GM12878 (cell line): ENCODE data around the gene CPD. TPM values are rescaled to one million over a fixed set of nuclear protein-coding genes. Genes with fewer than 3 reads are reported as not detected.

Experiments
- CREB1 ChIP-seq: IDR thresholded peaks from 2 replicates; pipeline ENCODE4 v1.6.1; 2012; ENCODE audit warnings: low read depth, mild to moderate bottlenecking, inconsistent platforms
- ETV6 ChIP-seq, 2 experiments: fragments of 450-650 bp in 1 of 2; IDR thresholded peaks in 1 of 2; conservative IDR thresholded peaks in 1 of 2; 2 replicates each; pipeline ENCODE4 v1.6.1; 2014; ENCODE audit warnings: antibody characterized with exemption in 1 of 2, borderline replicate concordance in 1 of 2, low read depth in 1 of 2, mild to moderate bottlenecking in 1 of 2, moderate library complexity in 1 of 2
- HDAC6 ChIP-seq: fragments of 200-600 bp; sonication (generic); IDR thresholded peaks from one replicate; pipeline ENCODE4 v1.8.0; 2017; ENCODE audit warnings: antibody characterized with exemption; ENCODE audit not compliant: unreplicated experiment
- MEF2B ChIP-seq: fragments of 450-650 bp; IDR thresholded peaks from 2 replicates; pipeline ENCODE4 v1.6.1; 2018; ENCODE audit warnings: mild to moderate bottlenecking, moderate library complexity; ENCODE audit not compliant: partially characterized antibody, poor library complexity, severe bottlenecking
- PBX3 ChIP-seq: IDR thresholded peaks from 2 replicates; pipeline ENCODE4 v1.6.1; 2011; ENCODE audit warnings: mild to moderate bottlenecking, low read depth, low read length, moderate library complexity; ENCODE audit not compliant: insufficient replicate concordance
- RB1 ChIP-seq: fragments of 450-650 bp; formaldehyde crosslinking; IDR thresholded peaks from 2 replicates; pipeline ENCODE4 v1.6.1; 2017; ENCODE audit warnings: mild to moderate bottlenecking, borderline replicate concordance
- RELA ChIP-seq: fragments of 450-650 bp; IDR thresholded peaks from 2 replicates; pipeline ENCODE4 v1.8.0; 2014; ENCODE audit warnings: borderline replicate concordance; ENCODE audit not compliant: partially characterized antibody
- SREBF1 ChIP-seq: IDR thresholded peaks from 2 replicates; pipeline ENCODE4 v1.6.1; 2012; ENCODE audit warnings: mild to moderate bottlenecking, low read length
- SRF ChIP-seq, 2 experiments: IDR thresholded peaks; 2 replicates each; pipeline ENCODE4 v1.6.1; 2011; ENCODE audit warnings: low read depth in 2 of 2, low read length in 2 of 2, mild to moderate bottlenecking in 1 of 2, moderate library complexity in 1 of 2
- STAT1 ChIP-seq: fragments of 450-650 bp; conservative IDR thresholded peaks from 2 replicates; pipeline ENCODE4 v1.6.1; 2014; ENCODE audit warnings: antibody characterized with exemption, mild to moderate bottlenecking
- ZBED1 ChIP-seq: IDR thresholded peaks from 2 replicates; pipeline ENCODE4 v1.6.1; 2016; ENCODE audit warnings: borderline replicate concordance
- polyA plus RNA-seq, 11 experiments: library from polyadenylated mRNA; depleted of rRNA in 4 of 11; unstranded in 6 of 11; stranded (reverse) in 5 of 11; fragments of >200 nt; fragmentation: Nextera tagmentation in 4 of 11; fragmentation: Illumina TruSeq in 1 of 11; extraction: Ambion mirVana in 4 of 11; extraction: Trizol in 1 of 11; gene quantifications; 1 replicate in 1 of 11; 2 replicates in 10 of 11; pipeline versions ENCODE4 v1.2.1 to v1.2.3, GENCODE V29; 2011 to 2016; ENCODE audit warnings: inconsistent platforms in 2 of 11, missing spikeins in 2 of 11, low read depth in 1 of 11
- total RNA-seq, 4 experiments: library from RNA; depleted of rRNA in 3 of 4; stranded (reverse); fragments of >200 nt in 3 of 4; fragmentation: Illumina TruSeq in 1 of 4; extraction: Trizol in 1 of 4; gene quantifications; 2 replicates each; pipeline versions ENCODE4 v1.2.1 to v1.2.3, GENCODE V29; 2013 to 2021
- TF ChIP-seq, protein P1 (sequence below): fragments of 450-650 bp; IDR thresholded peaks from 2 replicates; pipeline ENCODE4 v1.6.1; 2016; ENCODE audit warnings: mild to moderate bottlenecking
- TF ChIP-seq, protein P2 (sequence below): IDR thresholded peaks from 2 replicates; pipeline ENCODE4 v1.6.1; 2012; ENCODE audit warnings: low read length, inconsistent platforms

Gene CPD
- total and polyA plus RNA-seq, 10 of the 15 experiments (the other 5 are each of a cell fraction or from before 2014, with no cell fraction given), result 3.5 to 24.2 (median 15.7) TPM

DNA sequence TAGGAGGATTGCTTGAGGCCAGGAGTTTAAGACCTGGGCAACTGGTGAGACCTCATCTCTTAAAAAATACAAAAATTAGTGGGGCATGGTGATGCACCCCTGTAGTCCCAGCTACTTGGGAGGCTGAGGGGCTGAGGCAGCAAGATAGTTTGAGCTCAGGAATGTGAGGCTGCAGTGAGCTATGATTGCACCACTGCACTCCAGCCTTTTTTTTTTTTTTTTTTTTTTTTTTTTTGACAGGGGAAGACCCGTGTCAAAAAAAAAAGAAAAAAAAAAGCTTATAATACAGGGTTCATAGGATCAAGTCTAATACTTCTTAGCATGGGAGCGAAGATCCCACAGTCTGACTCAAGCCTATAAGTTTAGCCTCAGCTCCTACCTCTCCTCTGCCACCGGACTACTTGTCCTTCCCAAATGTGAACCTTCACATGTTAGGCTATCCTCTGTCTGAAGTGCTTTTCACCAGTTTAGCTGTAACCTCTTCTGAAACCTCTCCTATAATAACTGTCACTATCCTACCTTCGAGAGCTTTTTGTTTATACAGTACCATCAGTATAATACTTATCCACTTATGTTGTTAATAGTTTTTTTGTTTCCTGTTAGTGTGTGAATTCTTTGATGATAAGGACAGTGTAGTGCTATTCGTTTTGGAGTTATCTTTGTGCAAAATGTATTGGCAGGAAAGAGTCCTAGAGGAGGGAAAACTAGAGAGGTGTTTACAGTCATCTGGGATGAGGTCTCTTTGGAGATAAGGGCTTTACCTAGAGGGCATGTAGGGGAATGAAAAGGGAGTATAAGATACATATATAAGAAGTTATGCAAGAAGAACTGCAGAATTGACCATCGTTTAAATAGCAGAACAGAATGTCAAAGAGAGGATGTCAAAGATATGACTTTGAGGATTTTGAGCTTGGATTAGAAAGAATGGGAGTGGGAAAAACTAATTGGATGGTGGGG, 15.5 kb downstream of the CPD start (continued):
- TF ChIP-seq, protein P1, sequence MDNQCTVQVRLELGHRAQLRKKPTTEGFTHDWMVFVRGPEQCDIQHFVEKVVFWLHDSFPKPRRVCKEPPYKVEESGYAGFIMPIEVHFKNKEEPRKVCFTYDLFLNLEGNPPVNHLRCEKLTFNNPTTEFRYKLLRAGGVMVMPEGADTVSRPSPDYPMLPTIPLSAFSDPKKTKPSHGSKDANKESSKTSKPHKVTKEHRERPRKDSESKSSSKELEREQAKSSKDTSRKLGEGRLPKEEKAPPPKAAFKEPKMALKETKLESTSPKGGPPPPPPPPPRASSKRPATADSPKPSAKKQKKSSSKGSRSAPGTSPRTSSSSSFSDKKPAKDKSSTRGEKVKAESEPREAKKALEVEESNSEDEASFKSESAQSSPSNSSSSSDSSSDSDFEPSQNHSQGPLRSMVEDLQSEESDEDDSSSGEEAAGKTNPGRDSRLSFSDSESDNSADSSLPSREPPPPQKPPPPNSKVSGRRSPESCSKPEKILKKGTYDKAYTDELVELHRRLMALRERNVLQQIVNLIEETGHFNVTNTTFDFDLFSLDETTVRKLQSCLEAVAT, result no peak
- TF ChIP-seq ZBED1 (no peak), PBX3 (no peak), RELA (no peak), CREB1 (no peak), MEF2B (no peak), HDAC6 (no peak), RB1 (no peak), ETV6 (conservative IDR thresholded peaks at IDR 0.05 in 1 of 2, IDR thresholded peaks at IDR 0.05 in 1 of 2; ENCODE audit: borderline replicate concordance in 1 of 2, low read depth in 1 of 2) (no peak), SRF (IDR thresholded peaks at IDR 0.05; ENCODE audit: low read depth in 2 of 2, low read length in 2 of 2) (no peak), STAT1 (no peak), SREBF1 (no peak)
- TF ChIP-seq, protein P2, sequence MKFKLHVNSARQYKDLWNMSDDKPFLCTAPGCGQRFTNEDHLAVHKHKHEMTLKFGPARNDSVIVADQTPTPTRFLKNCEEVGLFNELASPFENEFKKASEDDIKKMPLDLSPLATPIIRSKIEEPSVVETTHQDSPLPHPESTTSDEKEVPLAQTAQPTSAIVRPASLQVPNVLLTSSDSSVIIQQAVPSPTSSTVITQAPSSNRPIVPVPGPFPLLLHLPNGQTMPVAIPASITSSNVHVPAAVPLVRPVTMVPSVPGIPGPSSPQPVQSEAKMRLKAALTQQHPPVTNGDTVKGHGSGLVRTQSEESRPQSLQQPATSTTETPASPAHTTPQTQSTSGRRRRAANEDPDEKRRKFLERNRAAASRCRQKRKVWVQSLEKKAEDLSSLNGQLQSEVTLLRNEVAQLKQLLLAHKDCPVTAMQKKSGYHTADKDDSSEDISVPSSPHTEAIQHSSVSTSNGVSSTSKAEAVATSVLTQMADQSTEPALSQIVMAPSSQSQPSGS, result no peak
